ENCODE measurements around the gene ELAC1.

Gene ELAC1

GRCh38 chr18:50928551-50928950, 39.3 kb upstream of the ELAC1 start:
- Histone ChIP-seq H3K4me1 (ENCODE audit: low read length) (no peaks in the 10 kb centered on the region), H3K27ac (ENCODE audit: low read length) (no peak overlapping the region), H4K20me1 (ENCODE audit: insufficient read depth, low read length) (no peaks in the 10 kb centered on the region), H3K4me3 (ENCODE audit: low read length) (no peak overlapping the region), H3K79me2 (ENCODE audit: low read length) (no peaks in the 10 kb centered on the region), H3K27me3 (ENCODE audit: low read depth, low read length) (no peaks in the 10 kb centered on the region), H3K4me2 (ENCODE audit: low read length) (no peak overlapping the region), H3K36me3 (replicated peaks; ENCODE audit: low read depth, low read length) (peaks cover 55% of the 10 kb centered on the region), H3K9ac (ENCODE audit: low read length) (no peak overlapping the region), H3K9me3 (ENCODE audit: insufficient read depth, low read length) (peaks cover 5% of the 10 kb centered on the region; the same call in 1 of the 2 replicates), H2AFZ (ENCODE audit: low read depth, low read length) (no peak overlapping the region)
- no peak for TF ChIP-seq EZH2phosphoT487 (IDR thresholded peaks at IDR 0.05; ENCODE audit: low read depth)
- TF ChIP-seq, protein P1, sequence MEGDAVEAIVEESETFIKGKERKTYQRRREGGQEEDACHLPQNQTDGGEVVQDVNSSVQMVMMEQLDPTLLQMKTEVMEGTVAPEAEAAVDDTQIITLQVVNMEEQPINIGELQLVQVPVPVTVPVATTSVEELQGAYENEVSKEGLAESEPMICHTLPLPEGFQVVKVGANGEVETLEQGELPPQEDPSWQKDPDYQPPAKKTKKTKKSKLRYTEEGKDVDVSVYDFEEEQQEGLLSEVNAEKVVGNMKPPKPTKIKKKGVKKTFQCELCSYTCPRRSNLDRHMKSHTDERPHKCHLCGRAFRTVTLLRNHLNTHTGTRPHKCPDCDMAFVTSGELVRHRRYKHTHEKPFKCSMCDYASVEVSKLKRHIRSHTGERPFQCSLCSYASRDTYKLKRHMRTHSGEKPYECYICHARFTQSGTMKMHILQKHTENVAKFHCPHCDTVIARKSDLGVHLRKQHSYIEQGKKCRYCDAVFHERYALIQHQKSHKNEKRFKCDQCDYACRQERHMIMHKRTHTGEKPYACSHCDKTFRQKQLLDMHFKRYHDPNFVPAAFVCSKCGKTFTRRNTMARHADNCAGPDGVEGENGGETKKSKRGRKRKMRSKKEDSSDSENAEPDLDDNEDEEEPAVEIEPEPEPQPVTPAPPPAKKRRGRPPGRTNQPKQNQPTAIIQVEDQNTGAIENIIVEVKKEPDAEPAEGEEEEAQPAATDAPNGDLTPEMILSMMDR (IDR thresholded peaks at IDR 0.05; ENCODE audit: low read depth, low read length), result no peak

DNA sequence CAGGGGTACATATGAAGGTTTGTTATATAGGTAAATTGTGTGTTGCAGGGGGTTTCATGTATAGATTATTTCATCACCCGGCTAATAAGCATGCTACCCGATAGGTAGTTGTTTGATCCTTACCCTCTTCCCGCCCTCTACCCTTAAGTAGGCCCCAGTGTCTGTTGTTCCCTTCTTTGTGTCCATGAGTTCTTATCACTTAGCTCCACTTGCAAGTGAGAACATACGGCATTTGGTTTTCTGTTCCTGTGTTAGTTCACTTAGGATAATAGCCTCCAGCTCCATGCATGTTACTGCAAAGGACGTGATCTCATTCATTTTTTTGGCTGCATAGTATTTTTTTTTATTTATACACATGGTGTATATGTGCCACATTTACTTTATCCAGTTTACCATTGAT, 34.2 kb upstream of the ELAC1 start:
- H3K9me3 ChIP-seq (ENCODE audit: insufficient read depth, low read length), result no peaks in the 10 kb centered on the region
- H3K79me2 ChIP-seq (ENCODE audit: low read length), result no peaks in the 10 kb centered on the region
- H3K4me1 ChIP-seq (ENCODE audit: low read length), result no peaks in the 10 kb centered on the region
- no peak overlapping the region for H3K4me3 ChIP-seq (ENCODE audit: low read length)
- H3K27ac ChIP-seq (ENCODE audit: low read length), result no peak overlapping the region
- H3K4me2 ChIP-seq (ENCODE audit: low read length), result no peak overlapping the region
- no peak overlapping the region for H2AFZ ChIP-seq (ENCODE audit: low read depth, low read length)
- H3K27me3 ChIP-seq (ENCODE audit: low read depth, low read length), result no peaks in the 10 kb centered on the region
- H3K9ac ChIP-seq (ENCODE audit: low read length), result no peak overlapping the region
- no peaks in the 10 kb centered on the region for H4K20me1 ChIP-seq (ENCODE audit: insufficient read depth, low read length)
- no peak for TF ChIP-seq EZH2phosphoT487 (IDR thresholded peaks at IDR 0.05; ENCODE audit: low read depth)
- TF ChIP-seq, protein P1 (IDR thresholded peaks at IDR 0.05; ENCODE audit: low read depth, low read length), result no peak
- peaks cover 24% of the 10 kb centered on the region for H3K36me3 ChIP-seq (replicated peaks; ENCODE audit: low read depth, low read length)

DNA sequence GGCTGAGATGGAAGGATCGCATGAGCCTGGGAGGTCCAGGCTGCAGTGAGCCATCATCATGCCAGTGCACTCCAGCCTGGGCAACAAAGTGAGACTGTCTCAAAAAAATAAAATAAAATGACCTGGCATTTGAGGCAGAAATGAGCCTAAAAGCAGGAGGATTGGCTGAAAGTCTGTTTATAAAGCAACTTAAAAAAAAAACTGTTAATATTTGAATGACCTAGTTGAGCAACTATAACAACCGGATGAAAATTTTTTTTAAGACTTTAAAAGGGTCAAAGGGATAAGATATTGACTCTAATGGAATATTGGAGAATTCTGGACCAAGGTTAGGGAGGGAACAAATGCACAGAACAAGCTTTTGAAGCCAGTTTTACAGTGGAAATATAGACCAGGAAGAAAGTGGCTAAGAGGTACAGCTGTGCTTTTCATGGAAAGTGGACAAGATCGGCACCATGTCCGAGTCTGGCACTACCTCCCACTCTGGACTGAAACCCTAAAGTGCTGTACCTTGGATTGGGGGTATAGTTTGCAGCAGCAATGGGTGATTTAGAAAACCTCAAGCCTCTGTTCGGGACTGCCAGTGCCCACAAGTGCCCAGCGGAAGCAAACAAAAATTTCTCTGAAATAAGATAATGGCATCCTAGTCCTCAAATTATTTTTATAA, 33.2 kb upstream of the ELAC1 start:
- H2AFZ ChIP-seq (ENCODE audit: low read depth, low read length), result no peak overlapping the region
- no peaks in the 10 kb centered on the region for H3K9me3 ChIP-seq (ENCODE audit: insufficient read depth, low read length)
- TF ChIP-seq, protein P1 (IDR thresholded peaks at IDR 0.05; ENCODE audit: low read depth, low read length), result no peak
- TF ChIP-seq EZH2phosphoT487 (IDR thresholded peaks at IDR 0.05; ENCODE audit: low read depth), result no peak
- no peak overlapping the region for H3K4me2 ChIP-seq (ENCODE audit: low read length)
- no peaks in the 10 kb centered on the region for H3K27me3 ChIP-seq (ENCODE audit: low read depth, low read length)
- H3K36me3 ChIP-seq (replicated peaks; ENCODE audit: low read depth, low read length), result peaks cover 18% of the 10 kb centered on the region
- H3K27ac ChIP-seq (ENCODE audit: low read length), result no peak overlapping the region
- H3K4me1 ChIP-seq (ENCODE audit: low read length), result no peaks in the 10 kb centered on the region
- no peaks in the 10 kb centered on the region for H3K79me2 ChIP-seq (ENCODE audit: low read length)
- no peak overlapping the region for H3K4me3 ChIP-seq (ENCODE audit: low read length)
- H4K20me1 ChIP-seq (ENCODE audit: insufficient read depth, low read length), result no peaks in the 10 kb centered on the region
- H3K9ac ChIP-seq (ENCODE audit: low read length), result no peak overlapping the region

- Histone ChIP-seq H3K4me2 (ENCODE audit: low read length) (no peak overlapping the region), H3K9me3 (ENCODE audit: insufficient read depth, low read length) (no peaks in the 10 kb centered on the region), H3K4me1 (ENCODE audit: low read length) (no peaks in the 10 kb centered on the region), H3K27ac (ENCODE audit: low read length) (no peak overlapping the region), H3K36me3 (replicated peaks; ENCODE audit: low read depth, low read length) (peaks cover 19% of the 10 kb centered on the region), H3K79me2 (ENCODE audit: low read length) (no peaks in the 10 kb centered on the region), H2AFZ (ENCODE audit: low read depth, low read length) (no peak overlapping the region), H3K9ac (ENCODE audit: low read length) (no peak overlapping the region), H3K27me3 (ENCODE audit: low read depth, low read length) (no peaks in the 10 kb centered on the region), H4K20me1 (ENCODE audit: insufficient read depth, low read length) (no peaks in the 10 kb centered on the region), H3K4me3 (ENCODE audit: low read length) (no peak overlapping the region)
- no peak for TF ChIP-seq EZH2phosphoT487 (IDR thresholded peaks at IDR 0.05; ENCODE audit: low read depth)
- TF ChIP-seq, protein P1 (IDR thresholded peaks at IDR 0.05; ENCODE audit: low read depth, low read length), result no peak
Observed at GRCh38 chr18:50935493-50936191, 32.2 kb upstream of the ELAC1 start.
